H1 (cell line): ENCODE data around the gene BRI3BP. TPM values are rescaled to one million over a fixed set of nuclear protein-coding genes. Genes with fewer than 3 reads are reported as not detected.

ENCODE experiments used
- CTCF ChIA-PET: fragments of 300-600 bp; sonication (Branson Sonifier 250); formaldehyde crosslinking; loops from one replicate; lab custom pipeline; 2021; ENCODE audit not compliant: partially characterized antibody; lab: Charles Lee
- POLR2A ChIA-PET: fragments of 300-600 bp; sonication (Branson Sonifier 250); formaldehyde crosslinking; loops from one replicate; lab custom pipeline; 2021; ENCODE audit warnings: inconsistent platforms; ENCODE audit not compliant: partially characterized antibody; lab: Charles Lee
- DNase-seq, 2 experiments: peaks; one replicate each; pipeline versions ENCODE4 v3.0.0 to v3.0.0-alpha.2; 2010 to 2022; ENCODE audit warnings: low spot score in 2 of 2, low read depth in 1 of 2, mixed read lengths in 1 of 2
- FAIRE-seq: peaks from 2 replicates; lab custom pipeline; 2011; peaks lifted over from hg19 to GRCh38; lab: Jason Lieb, UNC
- H2AFZ ChIP-seq: 2 replicates; pipeline ENCODE4 v1.8.1; 2012; ENCODE audit warnings: low read length, inconsistent platforms
- H2AK5ac ChIP-seq: 2 replicates; pipeline ENCODE4 v1.6.1; 2013; ENCODE audit warnings: low read depth, low read length
- H2BK120ac ChIP-seq: replicated peaks from 2 replicates; pipeline ENCODE3; 2013; ENCODE audit warnings: low read depth, low read length, inconsistent platforms
- H2BK12ac ChIP-seq: 2 replicates; pipeline ENCODE4 v1.6.1; 2013; ENCODE audit warnings: low read depth, low read length
- H2BK15ac ChIP-seq: 2 replicates; pipeline ENCODE4 v1.6.1; 2013; ENCODE audit warnings: low read length
- H2BK20ac ChIP-seq: 2 replicates; pipeline ENCODE4 v1.6.1; 2013; ENCODE audit warnings: low read length
- H2BK5ac ChIP-seq: 2 replicates; pipeline ENCODE4 v1.6.1; 2013; ENCODE audit warnings: low read depth, low read length
- H3K14ac ChIP-seq: 2 replicates; pipeline ENCODE4 v1.6.1; 2013; ENCODE audit warnings: inconsistent platforms; ENCODE audit not compliant: insufficient read length
- H3K18ac ChIP-seq: 2 replicates; pipeline ENCODE4 v1.6.1; 2013; ENCODE audit warnings: low read length; ENCODE audit errors: extremely low read depth
- H3K23ac ChIP-seq: 2 replicates; pipeline ENCODE4 v1.6.1; 2013; ENCODE audit warnings: inconsistent platforms; ENCODE audit not compliant: insufficient read length
- H3K23me2 ChIP-seq: 2 replicates; pipeline ENCODE4 v1.6.1; 2013; ENCODE audit warnings: low read depth, low read length
- H3K27ac ChIP-seq: 2 replicates; pipeline ENCODE4 v1.6.1; 2011; ENCODE audit warnings: low read depth, low read length, inconsistent platforms
- H3K27me3 ChIP-seq, 4 experiments: replicated peaks in 1 of 4; 1 replicate in 1 of 4; 2 replicates in 3 of 4; pipeline versions ENCODE4 v1.6.1 to v1.8.1; 2011 to 2013; ENCODE audit warnings: low read length in 3 of 4, mild to moderate bottlenecking in 3 of 4, inconsistent platforms in 2 of 4, mixed read lengths in 2 of 4, moderate library complexity in 1 of 4; ENCODE audit not compliant: control insufficient read depth in 3 of 4, insufficient read depth in 3 of 4; ENCODE audit errors: extremely low read depth in 1 of 4
- H3K36me3 ChIP-seq, 4 experiments: 2 replicates each; pipeline versions ENCODE4 v1.6.1 to v1.8.1; 2011 to 2013; ENCODE audit warnings: mild to moderate bottlenecking in 4 of 4, low read length in 3 of 4, moderate library complexity in 2 of 4, control low read depth in 1 of 4, inconsistent platforms in 1 of 4; ENCODE audit not compliant: insufficient read depth in 4 of 4, control insufficient read depth in 2 of 4
- H3K4ac ChIP-seq: replicated peaks from 2 replicates; pipeline ENCODE3; 2013; ENCODE audit warnings: low read length, low read depth, mixed read lengths, inconsistent platforms; ENCODE audit not compliant: insufficient read length
- H3K4me1 ChIP-seq, 4 experiments: replicated peaks in 1 of 4; 1 replicate in 1 of 4; 2 replicates in 3 of 4; pipeline versions ENCODE4 v1.6.1 to v1.8.1; 2011 to 2013; ENCODE audit warnings: low read length in 3 of 4, inconsistent platforms in 2 of 4, mixed read lengths in 1 of 4; ENCODE audit not compliant: insufficient read depth in 4 of 4, control insufficient read depth in 3 of 4
- H3K4me2 ChIP-seq, 2 experiments: 2 replicates each; pipeline versions ENCODE4 v1.6.1 to v1.8.1; 2011 to 2013; ENCODE audit warnings: low read depth in 2 of 2, low read length in 2 of 2, control low read depth in 1 of 2, inconsistent platforms in 1 of 2, mild to moderate bottlenecking in 1 of 2; ENCODE audit not compliant: insufficient read depth in 1 of 2
- H3K4me3 ChIP-seq, 4 experiments: fragments of 200-600, 300-600 bp in 1 of 4; sonication (generic), shearing (Covaris generic), sonication (Bioruptor Twin) in 1 of 4; 2 replicates each; pipeline versions ENCODE4 v1.5.1 to v1.8.1; 2011 to 2016; ENCODE audit warnings: low read length in 4 of 4, low read depth in 3 of 4, control low read depth in 2 of 4, inconsistent platforms in 2 of 4, mild to moderate bottlenecking in 2 of 4, mixed read lengths in 1 of 4, moderate library complexity in 1 of 4; ENCODE audit not compliant: insufficient read depth in 2 of 4; ENCODE audit errors: extremely low read depth in 1 of 4
- H3K56ac ChIP-seq: replicated peaks from 2 replicates; pipeline ENCODE3; 2013; ENCODE audit warnings: low read depth, mild to moderate bottlenecking, mixed read lengths, low read length, inconsistent platforms; ENCODE audit not compliant: insufficient read length
- H3K79me1 ChIP-seq: 2 replicates; pipeline ENCODE4 v1.6.1; 2013; ENCODE audit warnings: low read depth, low read length, control low read depth
- H3K79me2 ChIP-seq, 2 experiments: 2 replicates each; pipeline versions ENCODE4 v1.6.1 to v1.8.1; 2012 to 2013; ENCODE audit warnings: low read length in 2 of 2, mild to moderate bottlenecking in 2 of 2, inconsistent platforms in 1 of 2; ENCODE audit not compliant: insufficient read depth in 2 of 2, control insufficient read depth in 1 of 2
- H3K9ac ChIP-seq, 4 experiments: replicated peaks in 1 of 4; 1 replicate in 1 of 4; 2 replicates in 3 of 4; pipeline versions ENCODE4 v1.6.1 to v1.8.1; 2011 to 2013; ENCODE audit warnings: low read depth in 3 of 4, low read length in 3 of 4, control low read depth in 2 of 4, mild to moderate bottlenecking in 2 of 4, moderate library complexity in 2 of 4, inconsistent platforms in 1 of 4; ENCODE audit errors: extremely low read depth in 1 of 4
- H3K9me3 ChIP-seq, 2 experiments: 2 replicates each; pipeline versions ENCODE4 v1.6.1 to v1.8.1; 2012 to 2013; ENCODE audit warnings: mild to moderate bottlenecking in 2 of 2, moderate library complexity in 2 of 2, control low read depth in 1 of 2, inconsistent platforms in 1 of 2, low read depth in 1 of 2, low read length in 1 of 2, mixed read lengths in 1 of 2; ENCODE audit not compliant: insufficient read depth in 2 of 2
- H4K20me1 ChIP-seq, 2 experiments: replicated peaks in 1 of 2; 2 replicates each; pipeline versions ENCODE3 to v1.8.1; 2011 to 2013; ENCODE audit warnings: inconsistent platforms in 2 of 2, low read length in 2 of 2, mild to moderate bottlenecking in 1 of 2; ENCODE audit not compliant: insufficient read depth in 2 of 2, control insufficient read depth in 1 of 2
- H4K5ac ChIP-seq: 2 replicates; pipeline ENCODE4 v1.6.1; 2013; ENCODE audit warnings: low read length, low read depth, mixed read lengths, inconsistent platforms; ENCODE audit not compliant: insufficient read length
- H4K8ac ChIP-seq: 2 replicates; pipeline ENCODE4 v1.8.0; 2013; ENCODE audit warnings: mild to moderate bottlenecking, moderate library complexity, low read length, inconsistent platforms; ENCODE audit not compliant: insufficient read depth; ENCODE audit errors: extremely low read depth
- H4K91ac ChIP-seq: replicated peaks from 2 replicates; pipeline ENCODE3; 2013; ENCODE audit warnings: low read length, mixed read lengths, inconsistent platforms; ENCODE audit not compliant: insufficient read length
- BACH1 ChIP-seq: IDR thresholded peaks from 2 replicates; pipeline ENCODE4 v1.6.1; 2012; ENCODE audit warnings: low read length, improper control_type of control experiment
- CBX5 ChIP-seq: fragments of 300-800, 300-1000 bp; sonication (generic); IDR thresholded peaks from 2 replicates; pipeline ENCODE4 v1.7.1; 2016; ENCODE audit warnings: antibody characterized with exemption, low read length, low read depth
- CHD2 ChIP-seq: IDR thresholded peaks from 2 replicates; pipeline ENCODE4 v1.6.1; 2012; ENCODE audit warnings: low read length, improper control_type of control experiment
- EGR1 ChIP-seq: IDR thresholded peaks from 2 replicates; pipeline ENCODE4 v1.6.1; 2011; ENCODE audit warnings: low read depth, low read length, borderline replicate concordance
- JUN ChIP-seq: IDR thresholded peaks from 2 replicates; pipeline ENCODE4 v1.6.1; 2011; ENCODE audit warnings: low read depth, mild to moderate bottlenecking, improper control_type of control experiment, low read length
- MAFK ChIP-seq: IDR thresholded peaks from 2 replicates; pipeline ENCODE4 v1.6.1; 2012; ENCODE audit warnings: low read depth, mild to moderate bottlenecking, improper control_type of control experiment, low read length
- RNF2 ChIP-seq: fragments of 200-900, 300-1000 bp; sonication (generic); IDR thresholded peaks from 2 replicates; pipeline ENCODE4 v1.7.1; 2016; ENCODE audit warnings: borderline replicate concordance, low read depth, mild to moderate bottlenecking, antibody characterized with exemption, low read length; ENCODE audit not compliant: poor library complexity, severe bottlenecking; ENCODE audit errors: missing control alignments
- SAP30 ChIP-seq: fragments of 300-600 bp; sonication (generic); IDR thresholded peaks from 2 replicates; pipeline ENCODE4 v1.7.1; 2012; ENCODE audit warnings: low read length, moderate library complexity, mild to moderate bottlenecking, inconsistent platforms; ENCODE audit not compliant: insufficient read depth, insufficient replicate concordance
- SP1 ChIP-seq: IDR thresholded peaks from 2 replicates; pipeline ENCODE4 v1.6.1; 2011; ENCODE audit warnings: low read depth, low read length
- SP4 ChIP-seq: IDR thresholded peaks from 2 replicates; pipeline ENCODE4 v1.6.1; 2012; ENCODE audit warnings: low read length, inconsistent platforms
- USF2 ChIP-seq: IDR thresholded peaks from 2 replicates; pipeline ENCODE4 v1.6.1; 2011; ENCODE audit warnings: low read length, improper control_type of control experiment
- WGBS, 2 experiments: shearing (Covaris generic) in 1 of 2; methylation state at CpG; one replicate each; pipeline versions ENCODE4 v1.1.6 to v1.1.7; 2013 to 2015; ENCODE audit warnings: low lambda C conversion rate in 2 of 2, mixed read lengths in 2 of 2, inconsistent platforms in 1 of 2, low coverage in 1 of 2, missing lambda C conversion rate in 1 of 2; ENCODE audit not compliant: insufficient replicate concordance in 2 of 2, insufficient coverage in 1 of 2, insufficient read length in 1 of 2; ENCODE audit errors: extremely low coverage in 1 of 2, missing lambda C conversion rate in 1 of 2; 5-methylcytosine and 5-hydroxymethylcytosine counted together
- polyA plus RNA-seq, 7 experiments: library from polyadenylated mRNA; depleted of rRNA in 3 of 7; stranded (reverse) in 5 of 7; unstranded in 2 of 7; fragments of >200 nt in 5 of 7; fragments of 200-250 nt in 2 of 7; gene quantifications; 1 replicate in 5 of 7; 2 replicates in 1 of 7; 4 replicates in 1 of 7; pipeline versions ENCODE4 v1.2.1 to v1.2.3, GENCODE V29; 2011 to 2013; ENCODE audit warnings: missing spikeins in 2 of 7, mixed read lengths in 2 of 7
- total RNA-seq: library from RNA; stranded (reverse); fragmentation: NEBNext Ultra II Directional; extraction: Animal tissue kit (Norgen Biotek cat#: 25700); gene quantifications from 2 replicates; pipeline ENCODE4 v1.2.1, GENCODE V29; 2021
- TF ChIP-seq, protein P1 (sequence below): IDR thresholded peaks from 2 replicates; pipeline ENCODE4 v1.6.1; 2011; ENCODE audit warnings: low read depth, mild to moderate bottlenecking, low read length; ENCODE audit not compliant: insufficient read depth

Gene BRI3BP
- total and polyA plus RNA-seq, 2 of the 8 experiments (the other 6 are each of a cell fraction or from before 2014, with no cell fraction given) = 5.4 to 14.2 TPM

DNA sequence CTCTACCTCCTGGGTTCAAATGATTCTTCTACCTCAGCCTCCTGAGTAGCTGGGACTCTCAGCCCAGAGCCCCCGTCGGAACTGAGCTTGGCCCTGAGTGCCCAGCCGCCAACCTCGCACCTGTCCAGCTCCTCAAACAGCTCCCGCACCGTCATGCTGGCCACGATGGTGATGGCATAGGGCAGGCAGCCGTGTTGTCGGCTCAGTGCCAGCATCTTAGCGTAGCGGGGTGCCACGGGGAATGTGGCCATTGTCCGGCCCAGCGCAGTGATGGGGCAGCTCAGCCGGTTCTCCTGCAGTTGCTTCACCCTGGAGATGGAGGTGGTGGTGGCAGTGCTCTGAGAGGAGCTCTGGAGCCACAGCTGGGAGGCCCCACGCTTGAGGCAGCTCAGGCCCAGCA, 36.9 kb upstream of the BRI3BP start:
- H3K56ac ChIP-seq = no peak overlapping the region
- no peak for FAIRE-seq
- H3K9ac ChIP-seq = no peak overlapping the region
- no peaks in the 10 kb centered on the region for H3K79me2 ChIP-seq
- H2AK5ac ChIP-seq = no peak overlapping the region
- H3K27me3 ChIP-seq = no peaks in the 10 kb centered on the region
- no peaks in the 10 kb centered on the region for H3K4me1 ChIP-seq
- POLR2A ChIA-PET = interaction anchor here (0.7 to 2.8 kb wide), 8 partner anchors 9 to 190 kb away, joined by 3 to 12 read pairs (median 3); partner anchors contain the start of gene UBC
- no peaks in the 10 kb centered on the region for H3K79me1 ChIP-seq
- H3K23ac ChIP-seq = no peak overlapping the region
- no peak overlapping the region for H3K18ac ChIP-seq
- no peak overlapping the region for H2BK20ac ChIP-seq
- H3K4me3 ChIP-seq = no peak overlapping the region
- H3K36me3 ChIP-seq = peaks cover 15 to 58% (median 50%) of the 10 kb centered on the region in 4 experiments
- no peak overlapping the region for H4K8ac ChIP-seq
- H3K14ac ChIP-seq = no peak overlapping the region
- no peak overlapping the region for H4K5ac ChIP-seq
- no peak overlapping the region for H3K4ac ChIP-seq
- H3K27ac ChIP-seq = no peak overlapping the region
- no peak for DNase-seq
- H2BK120ac ChIP-seq = no peak overlapping the region
- no peaks in the 10 kb centered on the region for H3K23me2 ChIP-seq
- CTCF ChIA-PET = interaction anchor here (1.0 kb wide), 1 partner anchor 16 kb away, joined by 3 read pairs; no protein-coding TSS in a partner anchor
- no peak for TF ChIP-seq SAP30
- TF ChIP-seq, protein P1, sequence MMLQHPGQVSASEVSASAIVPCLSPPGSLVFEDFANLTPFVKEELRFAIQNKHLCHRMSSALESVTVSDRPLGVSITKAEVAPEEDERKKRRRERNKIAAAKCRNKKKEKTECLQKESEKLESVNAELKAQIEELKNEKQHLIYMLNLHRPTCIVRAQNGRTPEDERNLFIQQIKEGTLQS = no peak
- no peak for TF ChIP-seq USF2
- TF ChIP-seq CHD2 = no peak
- no peak for TF ChIP-seq SP4
- no peak for TF ChIP-seq EGR1
- TF ChIP-seq BACH1 = no peak
- no peak for TF ChIP-seq SP1
- TF ChIP-seq RNF2 = no peak
- no peak for TF ChIP-seq CBX5
- TF ChIP-seq JUN = no peak
- TF ChIP-seq MAFK = no peak
- no peak overlapping the region for H2BK15ac ChIP-seq
- WGBS, 2 experiments = 94% methylated on average over 9 of the region's 16 CpGs; no CpG with 5 or more reads in 1 of the 2 experiments
- no peak overlapping the region for H2BK12ac ChIP-seq
- no peak overlapping the region for H4K91ac ChIP-seq
- no peaks in the 10 kb centered on the region; a peak in 1 of 4 replicates for H3K9me3 ChIP-seq
- no peak overlapping the region; the same call in 1 of the 2 replicates for H2BK5ac ChIP-seq
- peaks cover 0 to 8% of the 10 kb centered on the region in 2 experiments for H4K20me1 ChIP-seq
- H3K4me2 ChIP-seq = no peak overlapping the region
- H2AFZ ChIP-seq = no peak overlapping the region
